MM.1S (cell line): Measurements from ENCODE around the gene SBF1.

Experiments
- EZH2 ChIP-seq: fragments of 300-600 bp; sonication (generic); optimal IDR thresholded peaks from 2 replicates; pipeline ENCODE3; 2017; ENCODE audit warnings: low read depth, mild to moderate bottlenecking, antibody characterized with exemption, low read length, mixed read lengths
- TF ChIP-seq, protein P1 (sequence below): fragments of 300-600 bp; sonication (generic); IDR thresholded peaks from 2 replicates; pipeline ENCODE4 v1.5.1; 2016; ENCODE audit warnings: antibody characterized with exemption, low read length, mixed read lengths

DNA sequence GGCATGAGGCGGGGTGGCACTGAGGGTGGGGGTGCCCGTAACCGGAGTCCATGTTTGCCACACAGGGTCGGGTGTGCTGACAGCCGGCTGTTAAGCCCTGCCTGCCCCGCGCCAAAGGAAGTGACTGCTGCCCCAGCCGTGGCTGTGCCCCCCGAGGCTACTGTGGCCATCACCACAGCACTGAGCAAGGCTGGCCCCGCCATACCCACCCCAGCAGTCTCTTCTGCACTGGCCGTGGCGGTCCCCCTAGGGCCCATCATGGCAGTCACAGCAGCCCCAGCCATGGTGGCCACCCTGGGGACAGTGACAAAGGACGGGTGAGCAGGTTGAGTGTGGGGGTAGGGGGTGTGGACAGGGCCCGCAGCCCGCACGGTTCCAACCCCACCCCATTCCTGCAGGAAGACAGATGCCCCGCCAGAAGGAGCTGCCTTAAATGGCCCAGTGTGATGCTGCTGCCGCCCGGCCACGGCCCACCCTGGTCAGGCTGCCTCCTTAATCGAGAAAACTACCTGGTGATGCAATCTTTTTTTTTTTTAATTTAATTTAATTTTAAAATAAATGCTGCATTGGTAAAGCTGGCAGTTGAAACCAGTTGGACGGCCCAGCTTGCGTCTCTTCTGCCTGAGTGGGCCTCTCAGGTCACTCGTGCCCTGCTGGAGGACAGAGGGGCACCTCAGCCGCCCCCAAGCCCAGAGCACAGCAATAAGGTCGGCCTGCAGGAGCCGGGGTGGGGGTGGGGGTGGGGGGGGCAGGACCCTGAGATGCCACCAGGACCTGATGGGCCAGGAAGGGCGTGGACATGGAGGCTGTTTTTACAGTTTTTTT is 30.8 kb downstream of the SBF1 start:
- TF ChIP-seq, protein P1, sequence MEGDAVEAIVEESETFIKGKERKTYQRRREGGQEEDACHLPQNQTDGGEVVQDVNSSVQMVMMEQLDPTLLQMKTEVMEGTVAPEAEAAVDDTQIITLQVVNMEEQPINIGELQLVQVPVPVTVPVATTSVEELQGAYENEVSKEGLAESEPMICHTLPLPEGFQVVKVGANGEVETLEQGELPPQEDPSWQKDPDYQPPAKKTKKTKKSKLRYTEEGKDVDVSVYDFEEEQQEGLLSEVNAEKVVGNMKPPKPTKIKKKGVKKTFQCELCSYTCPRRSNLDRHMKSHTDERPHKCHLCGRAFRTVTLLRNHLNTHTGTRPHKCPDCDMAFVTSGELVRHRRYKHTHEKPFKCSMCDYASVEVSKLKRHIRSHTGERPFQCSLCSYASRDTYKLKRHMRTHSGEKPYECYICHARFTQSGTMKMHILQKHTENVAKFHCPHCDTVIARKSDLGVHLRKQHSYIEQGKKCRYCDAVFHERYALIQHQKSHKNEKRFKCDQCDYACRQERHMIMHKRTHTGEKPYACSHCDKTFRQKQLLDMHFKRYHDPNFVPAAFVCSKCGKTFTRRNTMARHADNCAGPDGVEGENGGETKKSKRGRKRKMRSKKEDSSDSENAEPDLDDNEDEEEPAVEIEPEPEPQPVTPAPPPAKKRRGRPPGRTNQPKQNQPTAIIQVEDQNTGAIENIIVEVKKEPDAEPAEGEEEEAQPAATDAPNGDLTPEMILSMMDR, result no peak
- TF ChIP-seq EZH2, result no peak
